AG10803 (cell line): Measurements from ENCODE around the gene CST3.

ENCODE experiments used
- DNase-seq: peaks from one replicate; pipeline ENCODE4 v3.0.0; 2010; ENCODE audit warnings: low read depth
- H3K4me3 ChIP-seq: 2 replicates; pipeline ENCODE4 v1.5.1; 2011; ENCODE audit warnings: mild to moderate bottlenecking, low read length, control low read depth
- CTCF ChIP-seq: conservative IDR thresholded peaks from 2 replicates; pipeline ENCODE4 v1.5.1; 2011; ENCODE audit warnings: mild to moderate bottlenecking, low read length, control low read depth, inconsistent platforms

CST3 gene

GRCh38 chr20:23605867-23606651 is 31.7 kb downstream of the CST3 start, which contains the start of gene CST9:
TSS of gene CST9 (minus strand) at chr20:23605917. CDS start at chr20:23605864, 53 bp downstream.
- no peak within 1 kb of the TSS for H3K4me3 ChIP-seq
- no peak for DNase-seq
- no peak for TF ChIP-seq CTCF

- no peak overlapping the region for H3K4me3 ChIP-seq
- no peak for TF ChIP-seq CTCF
- no peak for DNase-seq
Observed at GRCh38 chr20:23604306-23604705, 33.4 kb downstream of the CST3 start.

GRCh38 chr20:23603321-23603720 is 34.4 kb downstream of the CST3 start:
- H3K4me3 ChIP-seq: no peak overlapping the region
- no peak for DNase-seq
- no peak for TF ChIP-seq CTCF

- no peak for DNase-seq
- TF ChIP-seq CTCF: no peak
- no peak overlapping the region for H3K4me3 ChIP-seq
Observed at GRCh38 chr20:23602699-23603098, 35.1 kb downstream of the CST3 start.

GRCh38 chr20:23602241-23602640 is 35.5 kb downstream of the CST3 start:
- no peak for TF ChIP-seq CTCF
- no peak overlapping the region for H3K4me3 ChIP-seq

GRCh38 chr20:23601715-23602114 is 36.0 kb downstream of the CST3 start:
- TF ChIP-seq CTCF: no peak
- DNase-seq: no peak
- H3K4me3 ChIP-seq: no peak overlapping the region

More at GRCh38 chr20:23602241-23602640, 35.5 kb downstream of the CST3 start:
- no peak for DNase-seq

- TF ChIP-seq CTCF: no peak
- DNase-seq: no peak
- no peak overlapping the region for H3K4me3 ChIP-seq
Observed at GRCh38 chr20:23598481-23598880, 39.3 kb downstream of the CST3 start.
